Measurements from ENCODE around the gene SS18L1.

The SS18L1 gene

DNA sequence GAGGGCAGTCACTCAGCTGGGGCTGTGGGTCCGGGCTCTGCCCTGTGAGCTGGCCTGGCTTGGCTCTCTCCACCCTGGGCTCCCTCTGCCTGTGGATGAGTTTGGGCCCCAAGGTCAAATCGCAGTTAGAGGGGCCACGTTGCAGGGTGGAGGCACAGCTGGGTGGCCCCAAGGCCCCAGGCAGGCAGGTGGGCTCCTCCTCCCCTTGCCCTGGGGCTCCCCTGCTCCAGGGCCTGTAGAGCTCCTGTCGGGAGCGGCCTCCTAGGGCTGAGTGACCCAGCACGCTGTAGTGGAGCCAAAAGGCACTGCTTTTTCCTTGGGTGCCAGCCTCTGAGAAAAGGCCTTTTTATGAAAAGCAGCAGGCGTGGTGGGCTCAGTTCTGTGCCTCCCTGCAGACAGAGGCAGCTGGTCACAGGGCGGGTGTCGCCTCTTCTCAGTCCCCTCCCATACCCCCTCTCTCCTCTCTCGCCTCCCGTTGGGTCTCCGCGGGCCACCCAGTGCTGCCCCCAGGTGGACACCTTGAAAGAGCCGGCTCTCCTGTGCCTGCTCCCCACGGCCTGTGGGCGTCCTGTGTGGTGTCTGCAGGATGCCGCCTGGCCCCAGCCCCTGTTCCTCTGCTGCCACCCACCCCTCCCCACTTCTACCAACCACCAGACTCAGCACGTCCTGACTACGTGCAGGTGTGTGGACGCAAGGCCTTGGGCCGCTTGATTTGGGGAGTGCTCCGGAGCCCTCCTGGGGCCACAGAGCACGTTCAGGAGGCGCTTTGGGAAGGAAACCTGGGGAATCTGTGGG is 13.2 kb downstream of the SS18L1 start:
- peak; percentile 46 for DNase-seq (ENCODE audit: low read depth)

DNA sequence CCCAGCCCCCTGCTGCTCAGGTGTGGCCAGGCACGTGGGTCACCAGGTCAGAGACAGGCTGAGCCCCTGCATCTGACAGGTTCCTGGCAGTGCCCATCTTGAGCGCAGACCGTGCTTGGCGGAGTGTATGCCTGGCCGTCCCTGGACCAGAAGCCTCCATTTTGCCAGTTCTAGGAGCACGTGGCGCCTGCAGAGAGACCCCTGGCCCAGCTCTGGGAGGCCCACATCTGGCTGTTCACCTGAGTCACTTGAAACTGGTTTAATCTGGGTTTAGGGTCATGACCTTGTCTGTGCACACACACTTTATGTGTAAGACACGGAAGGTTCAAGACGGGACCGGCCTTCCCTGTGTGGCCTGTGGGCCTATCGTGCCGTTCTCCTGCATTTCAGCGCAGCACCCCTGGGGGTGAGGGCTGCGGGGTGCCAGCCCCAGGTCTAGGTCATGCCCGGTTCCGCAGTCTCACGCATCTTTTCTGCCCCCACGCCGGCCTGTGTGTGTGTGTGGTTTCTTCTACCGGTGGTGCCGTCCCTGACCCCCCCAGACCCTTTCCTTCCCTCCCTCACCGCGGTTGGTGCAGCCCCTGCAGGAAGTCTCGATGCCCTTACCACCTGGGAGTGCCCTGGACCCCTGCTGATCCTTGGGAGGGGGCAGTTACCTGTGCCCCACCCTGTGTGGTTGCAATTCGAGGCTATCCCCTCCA is 14.0 kb downstream of the SS18L1 start:
- no peak for DNase-seq (ENCODE audit: low read depth)

DNA sequence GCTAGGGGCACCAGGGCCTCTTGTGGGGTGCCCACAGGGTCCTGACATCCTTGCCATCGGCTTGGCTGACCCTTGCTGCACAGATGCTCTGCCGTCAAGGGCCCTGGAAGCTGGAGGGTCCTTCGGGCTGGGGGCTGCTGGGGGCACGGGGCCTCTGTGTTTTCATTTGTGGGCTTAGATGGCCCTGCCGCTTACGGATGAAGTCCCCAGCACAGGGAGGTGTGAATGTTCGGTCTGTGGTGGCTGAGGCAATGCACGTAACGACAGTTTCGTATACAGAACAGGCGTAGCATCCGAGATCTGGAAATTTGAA is 14.5 kb downstream of the SS18L1 start:
- no peak for DNase-seq (ENCODE audit: low read depth)

- no peak for DNase-seq (ENCODE audit: low read depth)
Measured at GRCh38 chr20:62158541-62158940, 15.0 kb downstream of the SS18L1 start.

GRCh38 chr20:62159052-62159451 is 15.5 kb downstream of the SS18L1 start:
- DNase-seq (ENCODE audit: low read depth): no peak

GRCh38 chr20:62159839-62160238 is 16.3 kb downstream of the SS18L1 start:
- DNase-seq (ENCODE audit: low read depth): no peak

GRCh38 chr20:62160253-62160652 is 16.7 kb downstream of the SS18L1 start:
- no peak for DNase-seq (ENCODE audit: low read depth)

DNA sequence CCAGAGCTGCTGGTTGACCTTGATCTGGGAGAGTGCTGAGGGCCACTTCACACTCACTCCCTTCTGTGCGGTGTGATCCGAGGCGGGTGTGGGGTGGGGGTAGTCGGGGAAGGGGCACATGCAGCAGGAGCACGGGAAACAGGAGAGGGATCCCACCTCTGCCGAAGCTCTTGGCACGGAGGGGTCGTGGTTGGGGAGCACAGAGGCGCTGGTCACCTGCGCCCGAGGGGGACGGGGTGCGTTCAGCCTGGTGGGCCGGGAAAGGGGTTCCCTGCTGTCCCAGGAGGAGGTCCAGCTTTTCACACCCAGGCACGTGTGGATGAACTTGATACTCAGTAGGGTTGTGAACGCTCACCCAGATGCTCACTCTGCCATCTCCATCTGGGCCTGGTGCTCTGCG is 17.3 kb downstream of the SS18L1 start:
- DNase-seq (ENCODE audit: low read depth): no peak

DNA sequence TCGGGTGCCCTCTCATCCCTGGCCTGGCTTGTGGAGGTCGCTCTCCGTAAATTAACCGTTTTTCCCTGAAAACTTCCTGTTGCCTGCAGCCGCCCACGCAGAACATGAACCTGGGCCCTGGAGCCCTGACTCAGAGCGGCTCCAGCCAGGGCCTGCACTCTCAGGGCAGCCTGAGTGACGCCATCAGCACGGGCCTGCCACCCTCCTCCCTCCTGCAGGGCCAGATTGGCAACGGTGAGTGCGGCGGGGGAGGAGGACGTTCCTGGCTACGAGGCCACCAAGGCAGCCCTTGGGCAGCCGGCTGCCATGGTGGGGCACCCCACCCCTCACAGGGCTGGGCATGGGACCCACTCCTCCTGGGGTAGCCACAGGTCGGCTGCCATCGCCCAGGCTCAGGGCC is 17.8 kb downstream of the SS18L1 start:
- no peak for DNase-seq (ENCODE audit: low read depth)

GRCh38 chr20:62162765-62163484 is 19.4 kb downstream of the SS18L1 start:
- no peak for DNase-seq (ENCODE audit: low read depth)

DNA sequence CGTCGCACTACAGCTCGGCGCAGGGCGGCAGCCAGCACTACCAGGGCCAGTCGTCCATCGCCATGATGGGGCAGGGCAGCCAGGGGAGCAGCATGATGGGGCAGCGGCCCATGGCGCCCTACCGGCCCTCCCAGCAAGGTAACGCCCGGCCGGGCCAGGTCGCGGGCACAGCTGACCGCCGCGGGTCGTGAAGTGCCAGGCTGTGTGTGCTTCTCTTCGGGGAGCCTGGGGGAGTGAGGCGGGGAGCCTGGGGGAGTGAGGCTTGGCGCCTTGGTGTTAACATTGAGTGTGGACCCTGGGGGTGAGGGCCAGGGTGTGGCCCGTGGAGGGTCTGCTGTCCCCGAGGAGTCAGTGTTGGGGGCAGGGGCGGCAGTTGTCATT is 19.9 kb downstream of the SS18L1 start:
- no peak for DNase-seq (ENCODE audit: low read depth)

- DNase-seq (ENCODE audit: low read depth): no peak
Measured at GRCh38 chr20:62163986-62164762, 20.6 kb downstream of the SS18L1 start.

DNA sequence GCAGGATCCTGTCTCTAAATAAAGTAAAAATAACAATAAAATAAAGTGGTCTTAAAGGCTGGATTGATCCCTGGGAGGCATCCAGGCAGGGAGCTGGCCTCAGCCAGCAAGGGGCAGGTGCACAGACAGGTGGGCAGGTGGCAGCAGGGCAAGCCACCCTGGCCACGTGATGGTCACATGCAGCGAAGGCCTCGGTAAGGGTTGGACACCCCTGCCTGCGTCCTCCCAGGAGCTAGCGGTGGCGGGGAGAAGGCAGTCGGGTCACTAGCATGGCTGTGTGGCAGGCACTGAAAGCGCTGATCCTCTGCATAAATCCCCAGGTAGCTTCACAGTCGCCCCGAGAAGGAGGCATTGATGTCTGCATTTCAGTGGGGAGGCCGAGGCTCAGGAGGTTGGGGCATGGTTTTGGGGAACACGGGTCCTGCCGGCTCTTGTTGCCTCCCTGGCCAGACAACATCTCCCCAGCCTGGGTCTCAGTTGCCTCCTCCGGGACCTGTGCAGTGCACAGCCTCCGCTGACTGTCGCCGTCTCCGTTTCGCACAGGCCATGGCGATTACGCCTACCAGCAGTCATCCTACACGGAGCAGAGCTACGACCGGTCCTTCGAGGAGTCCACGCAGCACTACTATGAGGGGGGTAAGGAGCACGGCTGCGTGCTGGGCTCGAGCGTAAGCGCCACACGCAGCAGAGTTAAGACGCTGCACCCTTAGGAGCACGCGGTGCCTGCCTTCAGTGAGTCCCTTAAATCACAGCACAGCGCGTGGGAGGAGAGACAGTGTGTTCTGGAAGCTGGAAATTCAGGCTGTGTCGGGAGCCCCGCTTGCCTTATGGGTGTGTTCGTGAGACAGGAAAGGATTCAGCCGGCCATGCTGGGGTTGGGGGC is 21.6 kb downstream of the SS18L1 start:
- no peak for DNase-seq (ENCODE audit: low read depth)

GRCh38 chr20:62165762-62166399 is 22.3 kb downstream of the SS18L1 start:
- no peak for DNase-seq (ENCODE audit: low read depth)

GRCh38 chr20:62167474-62167873 is 23.9 kb downstream of the SS18L1 start:
- DNase-seq (ENCODE audit: low read depth): no peak

DNA sequence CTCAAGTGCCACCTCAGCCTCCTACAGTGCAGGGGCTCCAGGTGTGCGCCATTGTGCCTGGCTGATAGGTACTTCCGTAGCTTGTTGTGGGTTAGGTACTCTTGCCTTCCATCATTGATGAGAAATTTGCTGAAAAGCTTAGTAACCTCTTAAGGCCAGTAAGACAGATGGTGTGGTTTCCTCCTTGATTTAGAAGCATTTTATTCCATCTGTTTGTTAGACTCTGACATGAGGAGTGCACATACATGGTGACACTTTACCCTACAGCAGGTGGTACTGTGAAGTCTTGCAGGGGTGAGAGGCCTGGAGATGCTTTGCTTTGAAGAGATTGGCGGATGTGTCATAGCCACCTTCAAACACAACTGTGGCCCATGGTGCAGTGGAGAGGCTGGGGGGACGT is 24.5 kb downstream of the SS18L1 start:
- DNase-seq (ENCODE audit: low read depth): no peak

- no peak for DNase-seq (ENCODE audit: low read depth)
Measured at GRCh38 chr20:62168890-62169435, 25.4 kb downstream of the SS18L1 start.

DNA sequence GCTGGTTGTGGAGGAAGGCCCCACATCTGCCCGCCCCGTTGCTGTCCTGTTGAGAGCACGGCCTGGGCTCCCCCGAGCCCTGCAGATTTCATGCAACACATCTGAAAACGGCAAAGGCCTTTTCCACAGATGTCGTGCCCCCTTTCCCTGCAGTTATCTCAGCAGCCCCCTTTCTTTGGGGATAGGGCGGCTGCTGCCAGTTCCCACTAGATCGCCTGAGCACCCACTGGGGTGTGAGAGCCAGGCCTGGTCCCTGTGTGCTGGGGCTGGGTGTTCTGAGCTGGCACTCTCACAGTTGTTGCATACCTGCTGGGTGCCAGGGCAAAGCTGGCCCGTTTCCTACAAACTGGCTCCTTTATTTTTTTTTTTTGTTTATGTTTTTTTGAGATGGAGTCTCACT is 27.0 kb downstream of the SS18L1 start:
- no peak for DNase-seq (ENCODE audit: low read depth)

DNA sequence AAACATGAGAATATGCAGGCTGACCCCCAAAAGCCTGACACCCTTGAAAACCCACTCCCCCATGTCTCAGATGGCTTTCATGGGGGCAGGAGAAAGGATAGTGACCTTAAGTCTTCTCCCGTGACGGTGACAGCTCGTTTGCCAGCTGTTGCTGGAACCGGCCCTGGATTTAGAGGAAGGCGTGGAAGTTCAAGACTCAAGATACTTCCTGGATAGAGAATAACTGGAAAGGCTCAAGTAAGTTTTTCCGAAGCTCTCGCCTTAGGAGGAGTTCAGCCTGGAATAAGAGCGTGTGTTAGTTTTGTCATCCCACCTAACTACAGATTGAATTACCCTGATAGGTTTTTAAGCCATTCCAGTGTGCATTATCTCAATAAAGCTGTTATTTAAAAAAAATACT is 27.7 kb downstream of the SS18L1 start:
- DNase-seq (ENCODE audit: low read depth): no peak

DNA sequence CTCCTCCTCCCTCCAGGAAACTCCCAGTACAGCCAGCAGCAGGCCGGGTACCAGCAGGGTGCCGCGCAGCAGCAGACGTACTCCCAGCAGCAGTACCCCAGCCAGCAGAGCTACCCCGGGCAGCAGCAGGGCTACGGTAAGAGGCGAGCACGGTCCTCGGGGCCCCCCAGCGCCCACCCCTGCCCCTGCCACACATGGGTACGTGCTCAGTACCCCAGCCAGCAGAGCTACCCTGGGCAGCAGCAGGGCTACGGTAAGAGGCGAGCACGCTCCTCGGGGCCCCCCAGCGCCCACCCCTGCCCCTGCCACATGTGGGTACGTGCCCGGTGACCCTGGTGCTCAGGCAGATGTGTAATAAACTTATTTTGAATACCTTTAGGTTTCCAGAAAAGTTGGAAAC is 29.1 kb downstream of the SS18L1 start:
- no peak for DNase-seq (ENCODE audit: low read depth)
